Measurements from ENCODE around the gene EVI2A. TPM values are rescaled to one million over a fixed set of nuclear protein-coding genes. Genes with fewer than 3 reads are reported as not detected.

Gene EVI2A
- polyA plus RNA-seq, 1 donor (not counting 4 experiments of a cell fraction or from before 2014, with no cell fraction given): 0.12 TPM

DNA sequence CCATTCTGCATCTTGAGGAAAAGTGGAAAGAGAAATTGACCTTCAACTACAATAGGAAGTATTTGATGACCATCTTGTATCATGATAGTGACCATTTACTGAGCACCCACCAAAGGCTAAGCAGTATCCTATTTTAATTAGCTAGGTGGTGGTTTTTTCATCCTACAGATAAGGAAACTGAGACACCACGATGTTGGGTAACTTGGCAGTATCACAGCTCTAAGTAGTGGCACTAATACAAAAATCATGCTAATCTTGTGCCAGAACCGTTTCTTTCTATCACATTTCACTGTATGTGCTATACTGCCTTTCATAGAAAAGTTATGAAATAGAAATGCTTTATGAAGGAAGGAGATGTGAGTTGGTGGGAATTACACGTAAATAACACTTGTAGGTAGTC lies 9.9 kb downstream of the EVI2A start:
- dilution Hi-C loops (cut with MboI; ENCODE audit: extremely low pct_ligation_motif_present, low sequenced_read_pairs): no loop called here
- Histone ChIP-seq H3K9me3 (ENCODE audit: control insufficient read depth, low read depth, low read length) (no peaks in the 10 kb centered on the region), H2AFZ (ENCODE audit: control insufficient read depth, low read length) (no peak overlapping the region), H3K4me1 (ENCODE audit: control insufficient read depth, extremely low read depth, insufficient read depth, low read length) (peaks cover 17% of the 10 kb centered on the region), H3K4me2 (ENCODE audit: control insufficient read depth, extremely low read depth, insufficient read depth, low read depth, low read length) (no peak overlapping the region), H3K79me2 (ENCODE audit: control insufficient read depth, insufficient read depth, low read length) (no peaks in the 10 kb centered on the region), H4K20me1 (ENCODE audit: control insufficient read depth, extremely low read depth, insufficient read depth, low read length) (no peaks in the 10 kb centered on the region), H3K36me3 (ENCODE audit: control insufficient read depth in 2 of 2, extremely low read depth in 1 of 2, insufficient read depth in 2 of 2, low read length in 2 of 2) (no peaks in the 10 kb centered on the region), H3K9ac (ENCODE audit: control insufficient read depth, extremely low read depth, insufficient read depth, low read length) (no peak overlapping the region), H3K4me3 (ENCODE audit: control insufficient read depth in 2 of 3, extremely low read depth in 1 of 3, insufficient read depth in 2 of 3, low read depth in 1 of 3, low read length in 3 of 3) (no peak overlapping the region), H3K9me1 (ENCODE audit: control insufficient read depth, extremely low read depth, insufficient read depth, low read length) (no peaks in the 10 kb centered on the region), H3K27me3 (ENCODE audit: control insufficient read depth, extremely low read depth, insufficient read depth, low read length) (no peaks in the 10 kb centered on the region), H3K27ac (ENCODE audit: control insufficient read depth, insufficient read depth, low read length) (no peak overlapping the region)
- no peak for FAIRE-seq
- DNase-seq (ENCODE audit: low read depth, low spot score): no peak
- no peak for TF ChIP-seq EZH2 (IDR thresholded peaks at IDR 0.05; ENCODE audit: low read length)
- TF ChIP-seq, protein P1, sequence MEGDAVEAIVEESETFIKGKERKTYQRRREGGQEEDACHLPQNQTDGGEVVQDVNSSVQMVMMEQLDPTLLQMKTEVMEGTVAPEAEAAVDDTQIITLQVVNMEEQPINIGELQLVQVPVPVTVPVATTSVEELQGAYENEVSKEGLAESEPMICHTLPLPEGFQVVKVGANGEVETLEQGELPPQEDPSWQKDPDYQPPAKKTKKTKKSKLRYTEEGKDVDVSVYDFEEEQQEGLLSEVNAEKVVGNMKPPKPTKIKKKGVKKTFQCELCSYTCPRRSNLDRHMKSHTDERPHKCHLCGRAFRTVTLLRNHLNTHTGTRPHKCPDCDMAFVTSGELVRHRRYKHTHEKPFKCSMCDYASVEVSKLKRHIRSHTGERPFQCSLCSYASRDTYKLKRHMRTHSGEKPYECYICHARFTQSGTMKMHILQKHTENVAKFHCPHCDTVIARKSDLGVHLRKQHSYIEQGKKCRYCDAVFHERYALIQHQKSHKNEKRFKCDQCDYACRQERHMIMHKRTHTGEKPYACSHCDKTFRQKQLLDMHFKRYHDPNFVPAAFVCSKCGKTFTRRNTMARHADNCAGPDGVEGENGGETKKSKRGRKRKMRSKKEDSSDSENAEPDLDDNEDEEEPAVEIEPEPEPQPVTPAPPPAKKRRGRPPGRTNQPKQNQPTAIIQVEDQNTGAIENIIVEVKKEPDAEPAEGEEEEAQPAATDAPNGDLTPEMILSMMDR (optimal IDR thresholded peaks at IDR 0.05 in 1 of 3, IDR thresholded peaks at IDR 0.05 in 1 of 3, conservative IDR thresholded peaks at IDR 0.05 in 1 of 3; ENCODE audit: extremely low read depth in 1 of 3, insufficient read depth in 2 of 3, low read length in 3 of 3): no peak

DNA sequence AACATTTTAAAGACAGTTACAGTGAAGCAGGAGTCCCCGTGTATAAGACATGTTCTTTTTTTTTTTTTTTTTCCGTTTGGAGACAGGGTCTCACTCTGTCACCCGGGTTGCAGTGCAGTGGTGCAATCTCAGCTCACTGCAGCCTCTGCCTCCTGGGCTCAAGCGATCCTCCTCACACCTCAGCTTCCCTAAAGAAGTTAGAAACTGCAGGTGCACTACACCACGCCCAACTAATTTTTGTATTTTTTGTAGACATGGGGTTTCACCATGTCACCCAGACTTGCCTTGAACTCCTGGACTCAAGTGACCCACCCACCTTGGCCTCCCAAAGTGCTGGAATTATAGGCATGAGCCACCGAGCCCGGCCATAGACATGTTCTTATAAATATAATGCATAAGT lies 10.5 kb downstream of the EVI2A start:
- dilution Hi-C loops (cut with MboI; ENCODE audit: extremely low pct_ligation_motif_present, low sequenced_read_pairs): no loop called here

More for the DNA sequence above, 10.5 kb downstream of the EVI2A start:
- no peak overlapping the region for H3K4me3 ChIP-seq (ENCODE audit: control insufficient read depth in 2 of 3, extremely low read depth in 1 of 3, insufficient read depth in 2 of 3, low read depth in 1 of 3, low read length in 3 of 3)
- H2AFZ ChIP-seq (ENCODE audit: control insufficient read depth, low read length): no peak overlapping the region
- H3K79me2 ChIP-seq (ENCODE audit: control insufficient read depth, insufficient read depth, low read length): no peaks in the 10 kb centered on the region
- no peak for FAIRE-seq
- no peaks in the 10 kb centered on the region for H3K36me3 ChIP-seq (ENCODE audit: control insufficient read depth in 2 of 2, extremely low read depth in 1 of 2, insufficient read depth in 2 of 2, low read length in 2 of 2)
- no peaks in the 10 kb centered on the region for H3K9me1 ChIP-seq (ENCODE audit: control insufficient read depth, extremely low read depth, insufficient read depth, low read length)
- H3K4me2 ChIP-seq (ENCODE audit: control insufficient read depth, extremely low read depth, insufficient read depth, low read depth, low read length): no peak overlapping the region
- no peak overlapping the region for H3K9ac ChIP-seq (ENCODE audit: control insufficient read depth, extremely low read depth, insufficient read depth, low read length)
- H3K9me3 ChIP-seq (ENCODE audit: control insufficient read depth, low read depth, low read length): no peaks in the 10 kb centered on the region
- H4K20me1 ChIP-seq (ENCODE audit: control insufficient read depth, extremely low read depth, insufficient read depth, low read length): no peaks in the 10 kb centered on the region
- DNase-seq (ENCODE audit: low read depth, low spot score): no peak
- H3K4me1 ChIP-seq (ENCODE audit: control insufficient read depth, extremely low read depth, insufficient read depth, low read length): peaks cover 17% of the 10 kb centered on the region
- TF ChIP-seq EZH2 (IDR thresholded peaks at IDR 0.05; ENCODE audit: low read length): no peak
- TF ChIP-seq, protein P1 (optimal IDR thresholded peaks at IDR 0.05 in 1 of 3, IDR thresholded peaks at IDR 0.05 in 1 of 3, conservative IDR thresholded peaks at IDR 0.05 in 1 of 3; ENCODE audit: extremely low read depth in 1 of 3, insufficient read depth in 2 of 3, low read length in 3 of 3): no peak
- H3K27ac ChIP-seq (ENCODE audit: control insufficient read depth, insufficient read depth, low read length): no peak overlapping the region
- H3K27me3 ChIP-seq (ENCODE audit: control insufficient read depth, extremely low read depth, insufficient read depth, low read length): no peaks in the 10 kb centered on the region

All from keratinocyte (primary cell).